HepG2 (cell line): ENCODE data around the gene COL9A3.

Source experiments
- KDM5A ChIP-seq: fragments of 200-600 bp; sonication (generic); IDR thresholded peaks from 2 replicates; pipeline ENCODE4 v1.7.0; 2018; ENCODE audit warnings: antibody characterized with exemption, mild to moderate bottlenecking, low read length, borderline replicate concordance
- ZBTB7A ChIP-seq: sonication (generic); formaldehyde crosslinking; IDR thresholded peaks from 2 replicates; pipeline ENCODE4 v1.8.0; 2022; ENCODE audit warnings: mild to moderate bottlenecking, missing genetic modification reagents

DNA sequence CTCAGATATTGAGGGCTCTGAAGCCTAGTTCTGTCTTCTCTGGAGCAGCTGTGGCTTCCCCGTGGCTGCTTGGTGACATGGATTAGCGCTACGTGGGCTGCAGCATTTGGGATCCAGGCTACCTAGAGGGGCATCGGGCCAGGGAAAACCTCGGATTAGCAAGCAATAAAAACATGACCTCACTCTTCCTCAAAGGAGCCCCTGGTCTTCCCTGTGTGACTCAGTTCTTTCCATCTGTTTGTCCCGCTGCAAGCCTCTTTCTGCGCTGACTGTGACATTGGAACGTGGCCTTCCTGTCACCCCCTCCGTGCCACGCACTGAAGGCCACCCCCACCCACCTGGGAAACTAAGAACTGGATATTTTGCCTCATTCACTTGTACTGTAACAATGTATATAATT, 17.0 kb upstream of the COL9A3 start:
- TF ChIP-seq ZBTB7A (CRISPR knock-in tag) (no peak), KDM5A (no peak)
